ENCODE data around the gene MVB12A.
A peak's percentile ranks its signal among the peaks of the same experiment; 100 is the strongest.

Gene MVB12A

DNA sequence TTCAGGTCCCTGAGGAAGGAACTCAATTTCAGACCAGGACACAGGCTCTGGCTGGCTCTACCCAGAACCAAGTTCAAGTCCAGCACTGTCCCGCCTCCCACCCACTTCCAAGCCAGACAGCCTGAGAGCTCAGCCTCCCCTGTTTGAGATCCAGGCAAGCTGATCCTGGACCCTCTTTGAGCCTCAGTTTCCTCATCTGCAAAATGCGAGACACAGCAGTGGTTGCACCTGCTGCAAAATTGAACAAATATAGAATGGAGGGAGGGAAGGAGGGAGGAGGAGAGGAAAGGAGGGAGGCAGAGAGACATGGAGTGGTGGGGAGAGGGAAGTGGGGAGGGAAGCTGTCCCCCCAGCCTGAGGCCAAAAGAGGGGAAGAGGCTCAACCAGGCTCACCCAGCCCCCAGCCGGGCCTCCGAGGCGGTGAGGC is 27.9 kb downstream of the MVB12A start:
- DNase-seq = no peak

- peak in 3 of 14 donors; percentile 4 to 26 (median 10) for DNase-seq
Observed at GRCh38 chr19:17448131-17448967, 28.5 kb downstream of the MVB12A start, which contains the start of gene TMEM221. TSS of gene TMEM221 (minus strand) at chr19:17448668. CDS start at chr19:17448462, 206 bp downstream.

- DNase-seq = no peak
Observed at GRCh38 chr19:17450264-17451075, 30.6 kb downstream of the MVB12A start.

DNA sequence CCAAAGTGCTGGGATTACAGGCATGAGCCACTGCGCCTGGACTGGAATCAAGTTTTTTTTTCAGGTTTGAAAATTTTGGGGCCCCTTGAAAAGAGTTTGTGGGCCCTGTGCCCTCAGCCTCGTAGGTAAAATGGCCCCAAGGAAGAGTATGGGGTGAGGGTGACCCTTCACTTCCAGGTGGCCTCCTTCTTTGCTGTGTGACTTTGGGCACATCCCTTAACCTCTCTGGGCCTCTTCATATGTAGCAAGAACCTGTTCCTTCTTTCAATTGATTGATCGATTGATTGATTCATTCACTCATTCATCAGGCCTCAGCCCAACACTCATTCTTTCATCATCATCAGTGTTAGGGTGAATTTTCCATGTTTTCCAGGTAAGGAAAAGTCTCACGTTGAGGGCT is 32.0 kb downstream of the MVB12A start:
- no peak for DNase-seq

DNA sequence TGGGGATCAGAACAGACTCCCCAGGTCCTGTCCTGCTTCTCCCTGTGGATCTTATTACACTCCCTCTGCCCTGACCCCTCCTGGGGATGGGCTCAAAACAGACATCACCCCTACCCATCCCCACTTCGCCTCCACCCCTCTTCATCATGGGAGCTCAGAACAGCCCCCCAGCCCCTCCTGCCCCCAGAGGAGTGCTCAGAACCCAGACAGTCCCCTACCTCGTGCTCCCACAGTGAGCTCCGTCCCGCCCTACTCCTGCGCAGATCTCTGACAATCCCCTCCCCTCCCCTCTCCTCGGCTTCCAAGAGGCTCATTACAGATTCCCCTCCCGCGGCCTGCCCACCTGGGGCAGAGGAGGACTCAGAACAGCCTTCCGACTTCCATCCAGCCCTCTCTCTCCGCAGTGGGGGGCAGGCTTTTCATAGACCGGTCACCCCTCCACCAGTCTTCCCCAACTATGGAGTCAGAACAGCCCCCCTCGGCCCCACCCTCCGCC is 34.8 kb downstream of the MVB12A start:
- no peak for DNase-seq

DNA sequence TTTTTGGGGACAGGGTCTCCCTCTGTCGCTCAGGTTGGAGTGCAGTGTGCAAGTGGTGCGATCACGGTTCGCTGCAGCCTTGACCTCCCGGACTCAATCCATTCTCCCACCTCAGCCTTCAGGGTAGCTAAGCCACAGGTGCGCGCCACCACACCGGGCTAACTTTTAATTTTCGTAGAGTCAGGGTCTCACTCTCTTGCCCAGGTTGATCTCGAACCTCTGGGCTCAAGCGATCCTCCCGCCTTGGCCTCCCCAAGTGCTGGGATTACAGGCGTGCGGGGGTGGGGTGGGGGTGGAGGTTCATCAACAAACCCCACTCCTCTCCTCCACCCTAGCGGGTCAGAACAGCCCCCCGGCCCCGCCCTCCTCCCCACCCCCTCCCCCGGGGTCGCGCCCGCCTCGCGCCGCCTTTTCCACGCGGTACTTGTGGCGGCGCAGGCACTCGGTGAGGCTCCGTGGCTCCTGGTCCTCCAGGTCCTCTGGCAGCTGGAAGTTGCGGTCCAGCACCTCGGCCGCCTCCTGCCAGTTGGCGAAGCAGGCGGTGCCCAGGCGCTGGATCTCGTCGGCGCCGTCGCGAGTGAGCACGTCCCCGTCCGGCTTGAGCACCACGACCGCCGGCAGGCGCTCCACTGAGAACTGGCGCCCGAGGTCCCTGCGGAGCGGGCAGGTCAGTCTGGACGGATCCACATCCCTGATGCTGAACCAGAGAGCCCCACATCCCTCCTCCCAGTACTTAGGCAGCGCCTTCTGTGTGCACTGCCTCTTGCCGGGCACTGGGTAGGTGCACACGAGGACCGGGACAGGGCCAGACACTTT is 35.7 kb downstream of the MVB12A start:
- DNase-seq = no peak

DNA sequence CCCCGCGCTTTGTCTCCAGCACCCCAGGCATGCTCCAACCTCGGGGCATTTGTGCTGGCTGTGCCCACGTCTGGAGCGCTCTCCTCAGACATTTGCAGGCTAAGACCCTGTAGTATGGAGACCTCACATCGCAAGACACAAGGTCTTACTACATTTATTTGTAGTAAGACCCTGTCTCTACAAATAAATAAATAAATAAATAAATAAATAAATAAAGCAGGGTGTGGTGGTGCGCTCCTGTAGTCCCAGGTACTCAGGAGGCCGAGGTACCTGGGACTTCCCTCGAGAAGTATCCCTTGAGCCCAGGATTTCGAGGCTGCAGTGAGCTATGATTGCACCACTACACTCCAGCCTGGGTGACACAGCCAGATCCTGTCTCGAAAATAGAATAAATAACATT is 36.3 kb downstream of the MVB12A start:
- DNase-seq = no peak

DNA sequence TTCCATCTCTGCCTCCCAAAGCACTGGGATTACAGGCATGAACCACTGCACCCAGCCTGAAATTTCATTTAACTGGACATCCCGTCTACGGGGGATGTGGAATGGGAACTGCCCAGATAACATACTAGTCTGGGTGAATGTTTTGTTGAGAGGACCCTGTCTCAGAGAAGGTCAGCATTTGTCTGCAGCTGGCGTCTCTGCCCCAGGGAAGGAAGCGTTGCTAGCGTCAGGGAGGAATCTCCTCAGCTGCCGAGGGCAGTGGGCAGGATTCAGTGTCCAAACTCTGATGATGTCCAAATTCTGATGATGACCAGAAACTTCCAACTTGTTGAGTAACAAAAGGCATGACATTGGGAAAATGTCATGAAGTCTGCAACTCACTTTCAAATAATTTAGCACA is 37.8 kb downstream of the MVB12A start:
- DNase-seq = no peak

DNA sequence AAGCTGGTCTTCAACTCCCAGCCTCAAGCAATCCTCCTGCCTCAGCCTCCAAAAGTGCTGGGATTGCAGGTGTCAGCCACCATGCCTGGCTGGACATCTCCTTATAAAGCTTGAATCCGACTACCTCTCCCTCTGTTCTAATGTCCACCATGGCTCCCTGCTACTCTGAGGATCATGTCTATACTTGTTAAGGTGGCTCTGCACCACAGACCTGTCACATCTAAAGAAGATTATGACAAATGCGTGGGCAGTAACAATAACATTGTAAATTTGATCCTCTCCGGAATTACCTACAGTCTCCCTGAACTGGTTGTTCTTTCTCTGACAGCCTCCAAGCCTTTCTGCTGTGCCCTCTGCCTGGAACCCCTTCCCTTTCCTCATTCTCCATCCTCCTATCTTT is 39.1 kb downstream of the MVB12A start:
- DNase-seq = no peak

- no peak for DNase-seq
Observed at GRCh38 chr19:17460372-17461230, 40.8 kb downstream of the MVB12A start, which contains the start of gene NXNL1. TSS of gene NXNL1 (minus strand) at chr19:17460926. CDS start at chr19:17460869, 57 bp downstream.

DNA sequence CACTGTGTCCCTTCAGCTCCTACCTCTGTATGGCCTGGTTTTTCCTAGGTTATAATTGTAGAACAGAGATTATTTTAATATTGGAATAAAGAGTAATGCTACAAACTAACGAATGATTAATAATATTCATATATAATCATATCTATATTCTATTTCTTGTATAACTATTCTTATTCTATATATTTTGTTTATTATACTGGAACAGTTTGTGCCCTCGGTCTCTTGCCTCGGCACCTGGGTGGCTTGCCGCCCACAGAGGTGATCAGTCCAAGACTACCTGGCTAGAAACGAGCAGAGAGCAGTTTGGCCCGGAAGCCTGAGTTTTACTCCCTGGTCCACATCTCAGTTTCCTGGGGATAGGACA is 46.6 kb downstream of the MVB12A start:
- no peak for DNase-seq

DNA sequence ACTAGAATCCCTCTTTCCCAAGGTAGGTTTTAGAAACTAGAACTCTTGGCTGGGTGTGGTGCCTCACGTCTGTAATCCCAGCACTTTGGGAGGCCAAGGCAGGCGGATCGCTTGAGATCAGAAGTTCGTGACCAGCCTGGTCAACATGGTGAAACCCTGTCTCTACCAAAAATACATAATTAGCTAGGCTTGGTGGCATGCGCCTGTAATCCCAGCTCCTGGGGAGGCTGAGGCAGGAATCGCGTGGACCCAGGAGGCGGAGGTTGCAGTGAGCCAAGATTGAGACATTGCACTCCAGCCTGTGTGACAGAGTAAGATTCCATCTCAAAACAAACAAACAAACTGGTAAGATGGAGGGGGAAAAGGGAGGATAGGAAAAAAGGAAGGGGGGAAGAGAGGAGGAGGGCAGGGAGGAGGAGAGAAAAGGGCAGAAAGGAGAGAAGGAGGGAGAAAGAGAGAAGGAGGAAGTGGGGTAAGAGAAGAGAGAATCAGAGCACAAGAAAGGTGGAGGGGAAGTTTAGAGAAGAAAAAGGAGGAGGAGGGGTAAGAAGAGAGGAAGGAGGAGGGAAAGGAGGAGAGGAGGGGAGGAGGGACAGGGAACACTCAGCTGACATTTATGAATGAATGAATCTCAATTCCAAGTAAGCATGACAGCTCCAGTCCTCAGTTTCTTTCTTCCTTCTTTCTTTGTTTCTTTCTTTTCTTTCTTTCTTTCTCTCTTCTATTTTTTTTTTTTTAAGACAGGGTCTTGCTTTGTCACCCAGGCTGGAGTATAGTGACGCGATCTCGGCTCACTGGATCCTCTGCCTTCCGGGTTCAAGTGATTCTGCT is 47.8 kb downstream of the MVB12A start:
- no peak for DNase-seq

- DNase-seq = peak in 13 of 14 donors; percentile 4 to 79 (median 52)
Observed at GRCh38 chr19:17468302-17469091, 48.6 kb downstream of the MVB12A start.

GRCh38 chr19:17469092-17469480 is 49.2 kb downstream of the MVB12A start:
- DNase-seq = peak in 3 of 14 donors; percentile 54 to 69 (median 57)

DNA sequence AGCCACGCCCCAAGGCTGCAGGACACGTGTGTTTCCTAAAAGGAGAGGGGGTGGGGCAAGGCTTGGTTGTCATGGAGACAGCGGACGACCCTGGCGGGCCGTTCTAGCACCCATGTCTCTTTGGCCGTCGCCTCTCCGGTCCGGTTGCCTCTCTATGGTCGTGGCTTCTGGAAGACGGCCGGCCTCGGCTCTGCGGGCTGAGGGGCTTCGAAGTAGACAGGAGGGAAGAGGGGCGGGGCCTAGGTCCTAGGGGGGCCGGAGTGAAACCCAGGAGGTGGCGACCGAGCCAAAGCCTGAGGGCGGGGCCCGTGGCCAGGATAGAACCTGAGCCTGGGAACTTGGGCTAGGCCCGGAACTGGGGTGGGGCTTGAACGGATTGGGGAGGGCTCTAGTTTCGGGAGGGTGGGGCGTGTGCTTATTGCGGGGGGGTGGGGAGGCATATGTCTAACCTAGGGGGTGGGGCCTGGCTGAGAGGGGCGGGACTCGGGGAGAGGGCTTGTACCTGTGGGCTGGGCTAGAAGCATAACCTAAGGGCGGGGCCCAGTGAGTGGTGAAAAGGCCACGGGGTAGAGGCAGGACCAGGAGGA is 49.7 kb downstream of the MVB12A start:
- peak in 8 of 14 donors; percentile 82 to 99 (median 93) for DNase-seq

GRCh38 chr19:17470068-17470841 is 50.4 kb downstream of the MVB12A start, which contains the start of gene SLC27A1:
TSS of gene SLC27A1 (plus strand) at chr19:17470524. CDS start at chr19:17470541, 17 bp downstream.
- DNase-seq = peak; percentile 93 to 99 (median 98)

DNA sequence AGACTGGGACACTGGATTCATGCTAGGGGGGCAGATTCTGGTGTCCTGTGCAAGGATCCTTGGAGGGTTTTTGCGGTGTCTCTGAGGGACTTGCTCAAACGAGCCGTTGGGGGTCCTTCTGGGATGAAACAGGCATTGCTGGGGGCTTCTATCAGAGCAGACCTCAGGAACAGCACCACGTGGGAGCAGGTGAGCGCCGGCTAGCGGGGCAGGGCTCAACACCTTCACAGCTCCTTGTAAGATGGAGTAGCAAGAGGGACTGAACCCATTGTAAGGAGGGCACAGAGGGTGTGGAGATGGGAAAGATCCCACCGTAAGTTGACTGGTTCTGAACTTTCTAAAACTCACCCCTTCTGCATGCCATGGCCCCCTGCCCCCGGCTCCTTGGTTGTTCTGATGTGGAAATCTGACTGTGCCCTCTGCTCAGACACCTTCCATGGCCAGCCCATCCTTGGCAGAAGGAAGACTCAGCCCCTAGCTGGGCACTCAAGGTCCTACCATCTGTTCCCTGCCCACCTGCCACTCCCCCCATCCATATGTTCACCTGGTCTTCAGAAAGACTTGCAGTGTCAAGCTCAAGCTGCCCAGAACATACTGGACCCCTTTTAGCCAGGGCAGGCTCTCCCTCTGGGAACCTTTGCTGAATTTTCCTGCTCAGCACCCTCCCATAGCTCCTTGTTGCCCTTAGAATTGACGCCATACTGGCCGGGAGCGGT is 51.7 kb downstream of the MVB12A start:
- peak in 1 of 14 donors; percentile 55 for DNase-seq
